Measurements from ENCODE around the gene MMP26.

MMP26 gene

DNA sequence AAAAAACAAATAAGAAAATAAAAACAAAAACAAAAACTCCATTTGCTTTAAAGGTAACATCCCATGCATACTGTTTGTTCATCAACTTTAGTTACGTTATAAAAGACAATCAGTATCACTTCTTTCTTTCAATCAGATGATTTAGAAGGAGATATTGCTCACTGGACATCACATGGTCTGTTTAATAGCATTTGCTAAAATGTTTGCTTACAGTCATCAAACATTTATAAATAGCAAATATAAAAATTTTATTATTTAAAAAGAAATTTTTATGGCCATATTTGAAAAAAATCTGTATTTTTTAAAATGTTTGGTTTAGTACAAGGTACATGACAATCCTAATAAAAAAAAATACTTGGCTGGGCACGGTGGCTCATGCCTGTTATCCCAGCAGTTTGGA, 22.6 kb downstream of the MMP26 start:
- no peak for DNase-seq

DNA sequence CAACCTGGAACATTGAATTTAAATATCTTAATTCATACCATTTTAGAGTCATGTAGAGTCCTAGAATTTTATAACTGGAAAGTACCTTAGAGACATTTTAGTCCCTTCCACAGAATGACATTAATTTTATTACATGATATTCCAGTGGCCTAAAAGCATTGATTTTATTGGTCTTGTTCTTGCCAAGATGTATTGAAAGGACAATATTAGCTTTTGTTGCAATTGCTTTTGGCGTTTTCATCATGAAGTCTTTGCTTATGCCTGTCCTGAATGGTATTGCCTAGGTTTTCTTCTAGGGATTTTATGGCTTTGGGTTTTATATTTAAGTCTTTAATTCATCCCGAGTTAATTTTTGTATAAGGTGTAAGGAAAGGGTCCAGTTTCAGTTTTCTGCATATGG, 36.2 kb downstream of the MMP26 start:
- DNase-seq = no peak

DNA sequence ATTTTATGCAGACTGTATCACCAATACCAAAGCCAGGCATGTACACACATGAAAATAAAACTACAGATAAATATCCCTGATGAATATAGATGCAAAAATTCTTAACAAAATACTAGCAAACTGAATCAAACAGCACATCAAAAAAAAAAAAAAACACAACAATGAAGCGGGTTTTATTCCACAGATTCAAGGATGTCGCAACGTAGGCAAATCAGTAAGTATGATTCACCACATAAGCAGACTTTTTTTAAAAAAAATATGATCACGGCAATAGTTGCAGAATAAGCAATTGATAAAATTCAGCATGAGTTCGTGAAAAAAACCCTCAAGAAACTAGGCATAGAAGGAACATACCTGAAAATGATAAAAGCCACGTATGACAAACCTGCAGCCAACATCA, 43.9 kb downstream of the MMP26 start:
- DNase-seq = no peak

DNA sequence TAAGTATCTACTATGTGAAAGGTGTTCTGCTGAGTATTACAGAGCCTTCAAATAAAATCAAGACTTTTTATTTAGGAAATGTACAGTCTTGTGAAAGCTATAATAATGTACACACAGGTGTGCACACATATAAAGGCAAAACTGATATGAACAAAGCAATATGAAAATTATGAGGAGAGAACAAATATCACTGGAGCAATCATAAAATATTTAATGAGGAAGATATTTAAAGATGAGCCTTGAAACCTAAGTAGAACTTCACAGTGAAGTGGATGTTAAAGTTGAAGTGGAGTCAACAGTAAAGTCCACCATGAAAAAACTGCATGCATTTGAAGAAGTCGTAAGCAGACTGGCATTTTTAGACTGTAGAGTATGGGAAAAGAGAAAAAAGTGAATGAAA, 46.6 kb downstream of the MMP26 start:
- DNase-seq = no peak
